Measurements from ENCODE around the gene RNASE1. TPM values are rescaled to one million over a fixed set of nuclear protein-coding genes. Genes with fewer than 3 reads are reported as not detected.

Gene RNASE1
- total and polyA plus RNA-seq, 4 donors, result 5.8 to 37.9 (median 22.1) TPM

- no peak for DNase-seq (ENCODE audit: low spot score)
- Histone ChIP-seq H3K9ac (ENCODE audit: low read depth in 1 of 2, low read length in 2 of 2) (no peak overlapping the region), H3K27me3 (ENCODE audit: control insufficient read depth in 4 of 4, insufficient read depth in 4 of 4, low read length in 3 of 4) (no peaks in the 10 kb centered on the region), H3K27ac (ENCODE audit: low read depth in 1 of 2, low read length in 2 of 2) (no peak overlapping the region), H3K4me3 (ENCODE audit: low read depth in 1 of 3, low read length in 3 of 3) (no peak overlapping the region), H3K4me1 (ENCODE audit: control insufficient read depth in 4 of 4, insufficient read depth in 4 of 4, low read length in 3 of 4) (peaks cover 0 to 3% (median 0%) of the 10 kb centered on the region in 4 donors), H3K9me3 (ENCODE audit: control insufficient read depth in 4 of 4, low read length in 3 of 4) (no peaks in the 10 kb centered on the region), H3K36me3 (ENCODE audit: control insufficient read depth in 4 of 4, insufficient read depth in 3 of 4, low read depth in 1 of 4, low read length in 3 of 4) (no peaks in the 10 kb centered on the region)
- WGBS, result 79% methylated on average over 7 of the region's 7 CpGs
- TF ChIP-seq HNF4A (conservative IDR thresholded peaks at IDR 0.05), result no peak
Observed at GRCh38 chr14:20798318-20798717, 4.3 kb downstream of the RNASE1 start.

DNA sequence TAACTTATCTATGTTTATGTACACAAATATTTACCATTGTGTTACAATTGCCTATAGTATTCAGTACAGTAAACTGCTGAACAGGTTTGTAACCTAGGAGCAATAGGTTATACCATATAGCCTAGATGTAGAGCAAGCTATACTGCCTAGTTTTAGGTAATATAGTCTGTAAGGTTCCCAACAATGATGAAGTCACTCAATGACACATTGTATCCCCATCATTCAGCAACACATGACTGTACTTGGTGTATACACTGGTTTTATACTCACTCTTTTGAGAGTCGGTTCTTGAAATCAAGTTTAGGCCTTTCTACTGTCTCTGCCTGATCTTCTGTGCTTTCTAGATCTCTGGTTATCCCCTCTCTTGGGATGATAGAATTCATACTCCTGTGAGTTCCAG is 5.5 kb downstream of the RNASE1 start:
- H3K36me3 ChIP-seq (ENCODE audit: control insufficient read depth in 4 of 4, insufficient read depth in 3 of 4, low read depth in 1 of 4, low read length in 3 of 4), result no peaks in the 10 kb centered on the region
- peaks cover 0 to 5% (median 0%) of the 10 kb centered on the region in 4 donors for H3K4me1 ChIP-seq (ENCODE audit: control insufficient read depth in 4 of 4, insufficient read depth in 4 of 4, low read length in 3 of 4)
- 97% methylated on average over 1 of the region's 1 CpG for WGBS
- no peak overlapping the region for H3K9ac ChIP-seq (ENCODE audit: low read depth in 1 of 2, low read length in 2 of 2)
- H3K9me3 ChIP-seq (ENCODE audit: control insufficient read depth in 4 of 4, low read length in 3 of 4), result no peaks in the 10 kb centered on the region
- no peak overlapping the region for H3K27ac ChIP-seq (ENCODE audit: low read depth in 1 of 2, low read length in 2 of 2)
- no peaks in the 10 kb centered on the region for H3K27me3 ChIP-seq (ENCODE audit: control insufficient read depth in 4 of 4, insufficient read depth in 4 of 4, low read length in 3 of 4)
- TF ChIP-seq NR2F2 (IDR thresholded peaks at IDR 0.05) (no peak), JUND (IDR thresholded peaks at IDR 0.05) (no peak), FOXA1 (IDR thresholded peaks at IDR 0.05) (no peak), RAD21 (IDR thresholded peaks at IDR 0.05) (no peak), EGR1 (IDR thresholded peaks at IDR 0.05; ENCODE audit: low read depth in 2 of 2) (no peak), SP1 (IDR thresholded peaks at IDR 0.05) (no peak), TAF1 (conservative IDR thresholded peaks at IDR 0.05) (no peak), RXRA (IDR thresholded peaks at IDR 0.05) (no peak), GABPA (IDR thresholded peaks at IDR 0.05 in 1 of 2, conservative IDR thresholded peaks at IDR 0.05 in 1 of 2) (no peak), HNF4A (conservative IDR thresholded peaks at IDR 0.05) (no peak), FOXA2 (IDR thresholded peaks at IDR 0.05) (no peak), HNF4G (IDR thresholded peaks at IDR 0.05) (no peak), ZBTB33 (IDR thresholded peaks at IDR 0.05) (no peak), YY1 (IDR thresholded peaks at IDR 0.05) (no peak)
- TF ChIP-seq, protein P1, sequence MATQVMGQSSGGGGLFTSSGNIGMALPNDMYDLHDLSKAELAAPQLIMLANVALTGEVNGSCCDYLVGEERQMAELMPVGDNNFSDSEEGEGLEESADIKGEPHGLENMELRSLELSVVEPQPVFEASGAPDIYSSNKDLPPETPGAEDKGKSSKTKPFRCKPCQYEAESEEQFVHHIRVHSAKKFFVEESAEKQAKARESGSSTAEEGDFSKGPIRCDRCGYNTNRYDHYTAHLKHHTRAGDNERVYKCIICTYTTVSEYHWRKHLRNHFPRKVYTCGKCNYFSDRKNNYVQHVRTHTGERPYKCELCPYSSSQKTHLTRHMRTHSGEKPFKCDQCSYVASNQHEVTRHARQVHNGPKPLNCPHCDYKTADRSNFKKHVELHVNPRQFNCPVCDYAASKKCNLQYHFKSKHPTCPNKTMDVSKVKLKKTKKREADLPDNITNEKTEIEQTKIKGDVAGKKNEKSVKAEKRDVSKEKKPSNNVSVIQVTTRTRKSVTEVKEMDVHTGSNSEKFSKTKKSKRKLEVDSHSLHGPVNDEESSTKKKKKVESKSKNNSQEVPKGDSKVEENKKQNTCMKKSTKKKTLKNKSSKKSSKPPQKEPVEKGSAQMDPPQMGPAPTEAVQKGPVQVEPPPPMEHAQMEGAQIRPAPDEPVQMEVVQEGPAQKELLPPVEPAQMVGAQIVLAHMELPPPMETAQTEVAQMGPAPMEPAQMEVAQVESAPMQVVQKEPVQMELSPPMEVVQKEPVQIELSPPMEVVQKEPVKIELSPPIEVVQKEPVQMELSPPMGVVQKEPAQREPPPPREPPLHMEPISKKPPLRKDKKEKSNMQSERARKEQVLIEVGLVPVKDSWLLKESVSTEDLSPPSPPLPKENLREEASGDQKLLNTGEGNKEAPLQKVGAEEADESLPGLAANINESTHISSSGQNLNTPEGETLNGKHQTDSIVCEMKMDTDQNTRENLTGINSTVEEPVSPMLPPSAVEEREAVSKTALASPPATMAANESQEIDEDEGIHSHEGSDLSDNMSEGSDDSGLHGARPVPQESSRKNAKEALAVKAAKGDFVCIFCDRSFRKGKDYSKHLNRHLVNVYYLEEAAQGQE (IDR thresholded peaks at IDR 0.05), result no peak
- TF ChIP-seq, protein P2, sequence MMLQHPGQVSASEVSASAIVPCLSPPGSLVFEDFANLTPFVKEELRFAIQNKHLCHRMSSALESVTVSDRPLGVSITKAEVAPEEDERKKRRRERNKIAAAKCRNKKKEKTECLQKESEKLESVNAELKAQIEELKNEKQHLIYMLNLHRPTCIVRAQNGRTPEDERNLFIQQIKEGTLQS (IDR thresholded peaks at IDR 0.05), result no peak
- TF ChIP-seq, protein P3, sequence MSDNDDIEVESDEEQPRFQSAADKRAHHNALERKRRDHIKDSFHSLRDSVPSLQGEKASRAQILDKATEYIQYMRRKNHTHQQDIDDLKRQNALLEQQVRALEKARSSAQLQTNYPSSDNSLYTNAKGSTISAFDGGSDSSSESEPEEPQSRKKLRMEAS (IDR thresholded peaks at IDR 0.05), result no peak
- TF ChIP-seq, protein P4, sequence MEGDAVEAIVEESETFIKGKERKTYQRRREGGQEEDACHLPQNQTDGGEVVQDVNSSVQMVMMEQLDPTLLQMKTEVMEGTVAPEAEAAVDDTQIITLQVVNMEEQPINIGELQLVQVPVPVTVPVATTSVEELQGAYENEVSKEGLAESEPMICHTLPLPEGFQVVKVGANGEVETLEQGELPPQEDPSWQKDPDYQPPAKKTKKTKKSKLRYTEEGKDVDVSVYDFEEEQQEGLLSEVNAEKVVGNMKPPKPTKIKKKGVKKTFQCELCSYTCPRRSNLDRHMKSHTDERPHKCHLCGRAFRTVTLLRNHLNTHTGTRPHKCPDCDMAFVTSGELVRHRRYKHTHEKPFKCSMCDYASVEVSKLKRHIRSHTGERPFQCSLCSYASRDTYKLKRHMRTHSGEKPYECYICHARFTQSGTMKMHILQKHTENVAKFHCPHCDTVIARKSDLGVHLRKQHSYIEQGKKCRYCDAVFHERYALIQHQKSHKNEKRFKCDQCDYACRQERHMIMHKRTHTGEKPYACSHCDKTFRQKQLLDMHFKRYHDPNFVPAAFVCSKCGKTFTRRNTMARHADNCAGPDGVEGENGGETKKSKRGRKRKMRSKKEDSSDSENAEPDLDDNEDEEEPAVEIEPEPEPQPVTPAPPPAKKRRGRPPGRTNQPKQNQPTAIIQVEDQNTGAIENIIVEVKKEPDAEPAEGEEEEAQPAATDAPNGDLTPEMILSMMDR (IDR thresholded peaks at IDR 0.05; ENCODE audit: low read depth, low read length, missing input control), result no peak
- no peak for DNase-seq (ENCODE audit: low spot score)
- H3K4me3 ChIP-seq (ENCODE audit: low read depth in 1 of 3, low read length in 3 of 3), result no peak overlapping the region
